GM21529 (cell line): ENCODE data around the gene ITPR2.

Experiments used
- ATAC-seq: cut with Tn5 transposase; IDR thresholded peaks from one replicate; pipeline ENCODE4 v1.9.1; 2021; ENCODE audit not compliant: unreplicated experiment

The ITPR2 gene

GRCh38 chr12:26535826-26536225 lies 297.2 kb downstream of the ITPR2 start:
- ATAC-seq = no peak

GRCh38 chr12:26534071-26534470 lies 298.9 kb downstream of the ITPR2 start:
- ATAC-seq = no peak

GRCh38 chr12:26533211-26533610 lies 299.8 kb downstream of the ITPR2 start:
- ATAC-seq = no peak

- ATAC-seq = no peak
These were observed 302.5 kb downstream of the ITPR2 start for GRCh38 chr12:26530461-26530860.

- ATAC-seq = no peak
These were observed 304.1 kb downstream of the ITPR2 start for GRCh38 chr12:26528943-26529342.

- no peak for ATAC-seq
These were observed 305.3 kb downstream of the ITPR2 start for GRCh38 chr12:26527682-26528081.

- ATAC-seq = no peak
These were observed 308.0 kb downstream of the ITPR2 start for GRCh38 chr12:26524862-26525465.

- ATAC-seq = no peak
These were observed 309.3 kb downstream of the ITPR2 start for GRCh38 chr12:26523708-26524150.

GRCh38 chr12:26520869-26521268 lies 312.1 kb downstream of the ITPR2 start:
- peak; percentile 60 for ATAC-seq

- no peak for ATAC-seq
These were observed 312.9 kb downstream of the ITPR2 start for GRCh38 chr12:26520109-26520508.

GRCh38 chr12:26519462-26519861 lies 313.5 kb downstream of the ITPR2 start:
- no peak for ATAC-seq

GRCh38 chr12:26517320-26517719 lies 315.7 kb downstream of the ITPR2 start:
- peak; percentile 75 for ATAC-seq

- ATAC-seq = no peak
These were observed 318.6 kb downstream of the ITPR2 start for GRCh38 chr12:26514364-26514763.

- no peak for ATAC-seq
These were observed 319.5 kb downstream of the ITPR2 start for GRCh38 chr12:26513363-26514043.

GRCh38 chr12:26512213-26512612 lies 320.8 kb downstream of the ITPR2 start:
- no peak for ATAC-seq

- ATAC-seq = no peak
These were observed 322.7 kb downstream of the ITPR2 start for GRCh38 chr12:26510354-26510674.

GRCh38 chr12:26507613-26508012 lies 325.4 kb downstream of the ITPR2 start:
- ATAC-seq = no peak

GRCh38 chr12:26499979-26500640 lies 332.9 kb downstream of the ITPR2 start:
- ATAC-seq = no peak

GRCh38 chr12:26496170-26496569 lies 336.8 kb downstream of the ITPR2 start:
- no peak for ATAC-seq

GRCh38 chr12:26493656-26494055 lies 339.3 kb downstream of the ITPR2 start:
- no peak for ATAC-seq

- ATAC-seq = no peak
These were observed 340.6 kb downstream of the ITPR2 start for GRCh38 chr12:26492406-26492805.

- no peak for ATAC-seq
These were observed 343.1 kb downstream of the ITPR2 start for GRCh38 chr12:26489908-26490307.
